G401 (cell line): Measurements from ENCODE around the gene AMPD2. TPM values are rescaled to one million over a fixed set of nuclear protein-coding genes. Genes with fewer than 3 reads are reported as not detected.
A peak's percentile ranks its signal among the peaks of the same experiment; 100 is the strongest.

Source experiments
- DNase-seq: peaks from one replicate; pipeline ENCODE4 v3.0.0-alpha.2; 2015; ENCODE audit warnings: low spot score
- in situ Hi-C: cut with HindIII; loops from 2 replicates; pipeline ENCODE4 v1.10.0; 2016; ENCODE audit warnings: low sequenced_read_pairs, mixed read lengths
- total RNA-seq: library from RNA; depleted of rRNA; stranded (reverse); fragments of >200 nt; shearing (Covaris generic); gene quantifications from 2 replicates; pipeline ENCODE4 v1.2.3, GENCODE V29; 2014

Gene AMPD2
- total RNA-seq, 1 experiment from 2014 or later = 101 TPM

- no peak for DNase-seq
- in situ Hi-C loops = no loop called here
Observed at GRCh38 chr1:109627692-109628399, 8.2 kb downstream of the AMPD2 start.

- DNase-seq = no peak
- in situ Hi-C loops = no loop called here
Observed at GRCh38 chr1:109628540-109629321, 9.1 kb downstream of the AMPD2 start.

GRCh38 chr1:109629372-109630030 lies 9.9 kb downstream of the AMPD2 start:
- DNase-seq = no peak
- in situ Hi-C loops = no loop called here

GRCh38 chr1:109630081-109630897 lies 10.7 kb downstream of the AMPD2 start:
- DNase-seq = no peak
- in situ Hi-C loops = no loop called here

GRCh38 chr1:109630898-109631512 lies 11.4 kb downstream of the AMPD2 start:
- in situ Hi-C loops = no loop called here
- DNase-seq = no peak

GRCh38 chr1:109631513-109632505 lies 12.2 kb downstream of the AMPD2 start:
- in situ Hi-C loops = no loop called here
- DNase-seq = peak; percentile 23

GRCh38 chr1:109632671-109633346 lies 13.2 kb downstream of the AMPD2 start:
- DNase-seq = no peak
- in situ Hi-C loops = no loop called here

- no peak for DNase-seq
- in situ Hi-C loops = no loop called here
Observed at GRCh38 chr1:109634292-109634691, 14.7 kb downstream of the AMPD2 start.

- in situ Hi-C loops = no loop called here
- DNase-seq = no peak
Observed at GRCh38 chr1:109634771-109635750, 15.4 kb downstream of the AMPD2 start.

- in situ Hi-C loops = no loop called here
- no peak for DNase-seq
Observed at GRCh38 chr1:109635862-109636200, 16.2 kb downstream of the AMPD2 start.

GRCh38 chr1:109636201-109636952 lies 16.7 kb downstream of the AMPD2 start:
- in situ Hi-C loops = no loop called here
- DNase-seq = no peak

- in situ Hi-C loops = no loop called here
- no peak for DNase-seq
Observed at GRCh38 chr1:109637446-109637845, 17.8 kb downstream of the AMPD2 start.

GRCh38 chr1:109639063-109639840 lies 19.6 kb downstream of the AMPD2 start:
- in situ Hi-C loops = no loop called here
- DNase-seq = no peak

- no peak for DNase-seq
- in situ Hi-C loops = no loop called here
Observed at GRCh38 chr1:109639841-109640184, 20.2 kb downstream of the AMPD2 start.

- peak; percentile 75 for DNase-seq
- in situ Hi-C loops = no loop called here
Observed at GRCh38 chr1:109640285-109640865, 20.7 kb downstream of the AMPD2 start.
